HEK293 (cell line): ENCODE measurements around the gene UBFD1.

Experiments
- CTCF ChIA-PET: fragments of 350-600 bp; formaldehyde crosslinking; extraction: SDS; loops from one replicate; lab custom pipeline; 2021; ENCODE audit warnings: antibody characterized with exemption; lab: Yijun Ruan, JAX
- POLR2A ChIA-PET: fragments of 300-600 bp; formaldehyde crosslinking; extraction: SDS; loops from one replicate; lab custom pipeline; 2020; ENCODE audit warnings: antibody characterized with exemption, inconsistent platforms; lab: Yijun Ruan, JAX
- H3K27ac ChIP-seq: fragments of 200-500 bp; sonication (Bioruptor generic); 2 replicates; pipeline ENCODE4 v1.5.1; 2014; ENCODE audit warnings: low read depth, low read length, control low read depth, inconsistent platforms; ENCODE audit errors: extremely low read depth
- H3K36me3 ChIP-seq, 2 experiments: fragments of 200-500 bp in 1 of 2; sonication (Bioruptor generic) in 1 of 2; 1 replicate in 1 of 2; 2 replicates in 1 of 2; pipeline ENCODE4 v1.5.1; 2014 to 2017; ENCODE audit warnings: inconsistent platforms in 2 of 2, low read length in 2 of 2; ENCODE audit not compliant: control insufficient read depth in 2 of 2, insufficient read depth in 1 of 2
- H3K4me1 ChIP-seq: fragments of 200-500 bp; sonication (Bioruptor generic); 2 replicates; pipeline ENCODE4 v1.5.1; 2014; ENCODE audit warnings: mild to moderate bottlenecking, low read length, inconsistent platforms; ENCODE audit not compliant: control insufficient read depth, insufficient read depth
- H3K4me3 ChIP-seq: 2 replicates; pipeline ENCODE4 v1.5.1; 2011; ENCODE audit warnings: low read depth, mild to moderate bottlenecking, control low read depth, low read length, moderate library complexity
- H3K9me3 ChIP-seq: fragments of 200-500 bp; sonication (Bioruptor generic); 2 replicates; pipeline ENCODE4 v1.5.1; 2014; ENCODE audit warnings: low read depth, low read length, inconsistent platforms; ENCODE audit not compliant: control insufficient read depth, insufficient read depth
- GLIS1 ChIP-seq: fragments of 450-650 bp; formaldehyde crosslinking; IDR thresholded peaks from 2 replicates; pipeline ENCODE4 v1.5.1; 2016; ENCODE audit warnings: missing biosample characterization, missing genetic modification characterization
- HOXC10 ChIP-seq: sonication (generic); formaldehyde crosslinking; IDR thresholded peaks from 2 replicates; pipeline ENCODE4 v1.8.1; 2023; ENCODE audit warnings: mild to moderate bottlenecking, missing genetic modification reagents
- IKZF3 ChIP-seq: fragments of 450-650 bp; IDR thresholded peaks from 2 replicates; pipeline ENCODE4 v1.5.0; 2018; ENCODE audit warnings: missing biosample characterization, mild to moderate bottlenecking, missing genetic modification characterization, moderate library complexity
- KLF9 ChIP-seq: fragments of 450-650 bp; formaldehyde crosslinking; IDR thresholded peaks from 2 replicates; pipeline ENCODE4 v1.5.1; 2016; ENCODE audit warnings: missing biosample characterization, missing genetic modification characterization, low read depth
- TCF7L2 ChIP-seq: IDR thresholded peaks from 2 replicates; pipeline ENCODE4 v1.6.1; 2011; ENCODE audit warnings: low read depth, mild to moderate bottlenecking, inconsistent platforms, low read length, moderate library complexity, borderline replicate concordance
- YY2 ChIP-seq: fragments of 450-650 bp; formaldehyde crosslinking; IDR thresholded peaks from 2 replicates; pipeline ENCODE4 v1.5.1; 2016; ENCODE audit warnings: missing biosample characterization, missing genetic modification characterization
- ZNF121 ChIP-seq: fragments of 450-650 bp; formaldehyde crosslinking; IDR thresholded peaks from 2 replicates; pipeline ENCODE4 v1.5.1; 2016; ENCODE audit warnings: missing biosample characterization, missing genetic modification characterization
- ZNF132 ChIP-seq: fragments of 450-650 bp; formaldehyde crosslinking; IDR thresholded peaks from 2 replicates; pipeline ENCODE4 v1.5.1; 2017; ENCODE audit warnings: missing biosample characterization, missing genetic modification characterization, borderline replicate concordance
- ZNF148 ChIP-seq: fragments of 450-650 bp; formaldehyde crosslinking; IDR thresholded peaks from 2 replicates; pipeline ENCODE4 v1.5.0; 2017; ENCODE audit warnings: missing biosample characterization, missing genetic modification characterization, borderline replicate concordance
- ZNF19 ChIP-seq: fragments of 450-650 bp; formaldehyde crosslinking; IDR thresholded peaks from 2 replicates; pipeline ENCODE4; 2016; ENCODE audit warnings: missing biosample characterization, missing genetic modification characterization, low read depth
- ZNF2 ChIP-seq: fragments of 450-650 bp; formaldehyde crosslinking; IDR thresholded peaks from 2 replicates; pipeline ENCODE4 v1.5.1; 2016; ENCODE audit warnings: missing biosample characterization, missing genetic modification characterization
- ZNF24 ChIP-seq: fragments of 450-650 bp; formaldehyde crosslinking; IDR thresholded peaks from 2 replicates; pipeline ENCODE4 v1.5.1; 2016; ENCODE audit warnings: missing biosample characterization, missing genetic modification characterization
- ZNF280D ChIP-seq: fragments of 450-650 bp; formaldehyde crosslinking; IDR thresholded peaks from 2 replicates; pipeline ENCODE4 v1.5.1; 2016; ENCODE audit warnings: missing biosample characterization, missing genetic modification characterization
- ZNF350 ChIP-seq: fragments of 450-650 bp; formaldehyde crosslinking; IDR thresholded peaks from 2 replicates; pipeline ENCODE4 v1.5.0; 2017; ENCODE audit warnings: missing biosample characterization, mild to moderate bottlenecking, missing genetic modification characterization
- ZNF354C ChIP-seq: fragments of 450-650 bp; formaldehyde crosslinking; IDR thresholded peaks from 2 replicates; pipeline ENCODE4 v1.5.1; 2016; ENCODE audit warnings: missing biosample characterization, missing genetic modification characterization, low read depth, borderline replicate concordance
- ZNF366 ChIP-seq: fragments of 450-650 bp; formaldehyde crosslinking; conservative IDR thresholded peaks from 2 replicates; pipeline ENCODE4 v1.5.1; 2016; ENCODE audit warnings: missing biosample characterization, missing genetic modification characterization
- ZNF404 ChIP-seq: fragments of 450-650 bp; formaldehyde crosslinking; IDR thresholded peaks from 2 replicates; pipeline ENCODE4 v1.5.1; 2017; ENCODE audit warnings: missing biosample characterization, missing genetic modification characterization
- ZNF416 ChIP-seq: fragments of 450-650 bp; formaldehyde crosslinking; IDR thresholded peaks from 2 replicates; pipeline ENCODE4 v1.5.1; 2016; ENCODE audit warnings: missing biosample characterization, missing genetic modification characterization
- ZNF623 ChIP-seq: fragments of 450-650 bp; formaldehyde crosslinking; IDR thresholded peaks from 2 replicates; pipeline ENCODE4 v1.5.1; 2016; ENCODE audit warnings: missing biosample characterization, missing genetic modification characterization
- ZNF658 ChIP-seq: fragments of 450-650 bp; formaldehyde crosslinking; IDR thresholded peaks from 2 replicates; pipeline ENCODE4; 2016; ENCODE audit warnings: missing biosample characterization, missing genetic modification characterization
- ZNF670 ChIP-seq: fragments of 450-650 bp; formaldehyde crosslinking; IDR thresholded peaks from 2 replicates; pipeline ENCODE4 v1.5.1; 2016; ENCODE audit warnings: missing biosample characterization, missing genetic modification characterization, low read depth
- ZNF768 ChIP-seq: fragments of 450-650 bp; formaldehyde crosslinking; IDR thresholded peaks from 2 replicates; pipeline ENCODE4 v1.5.1; 2018; ENCODE audit warnings: missing biosample characterization, mild to moderate bottlenecking, missing genetic modification characterization
- ZSCAN4 ChIP-seq: fragments of 450-650 bp; formaldehyde crosslinking; IDR thresholded peaks from 2 replicates; pipeline ENCODE4 v1.5.1; 2017; ENCODE audit warnings: missing biosample characterization, missing genetic modification characterization
- ZXDB ChIP-seq: fragments of 450-650 bp; formaldehyde crosslinking; IDR thresholded peaks from 2 replicates; pipeline ENCODE4 v1.5.1; 2016; ENCODE audit warnings: missing biosample characterization, missing genetic modification characterization
- TF ChIP-seq, protein P1 (sequence below): fragments of 450-650 bp; formaldehyde crosslinking; IDR thresholded peaks from 2 replicates; pipeline ENCODE4 v1.5.1; 2016; ENCODE audit warnings: missing biosample characterization, missing genetic modification characterization, borderline replicate concordance

UBFD1 gene

GRCh38 chr16:23571895-23572294 is 14.4 kb downstream of the UBFD1 start:
- POLR2A ChIA-PET = interaction anchor here (0.6 to 1.3 kb wide), 2 partner anchors 14 to 19 kb away, joined by 4 to 5 read pairs; partner anchors contain the start of genes EARS2 and UBFD1
- TF ChIP-seq TCF7L2 (no peak), ZNF132 (tag by site-specific recombination) (no peak), HOXC10 (no peak), ZNF148 (no peak), KLF9 (tag by site-specific recombination) (no peak), ZNF354C (tag by site-specific recombination) (no peak), ZNF670 (tag by site-specific recombination) (no peak), ZNF416 (tag by site-specific recombination) (no peak), GLIS1 (tag by site-specific recombination) (no peak), ZNF623 (tag by site-specific recombination) (no peak), IKZF3 (tag by site-specific recombination) (no peak), YY2 (tag by site-specific recombination) (no peak)
- no peaks in the 10 kb centered on the region for H3K9me3 ChIP-seq
- CTCF ChIA-PET = no interaction called here
- H3K27ac ChIP-seq = no peak overlapping the region
- H3K36me3 ChIP-seq = peaks cover 28 to 93% of the 10 kb centered on the region in 2 experiments
- no peak overlapping the region for H3K4me3 ChIP-seq
- no peaks in the 10 kb centered on the region for H3K4me1 ChIP-seq

- Histone ChIP-seq H3K27ac (no peak overlapping the region), H3K9me3 (no peaks in the 10 kb centered on the region), H3K4me1 (no peaks in the 10 kb centered on the region), H3K4me3 (no peak overlapping the region), H3K36me3 (peaks cover 28 to 89% of the 10 kb centered on the region in 2 experiments)
- ChIA-PET CTCF (interaction anchor here (0.9 kb wide), 1 partner anchor 15 kb away, joined by 3 read pairs; the partner anchor contains the start of genes EARS2 and UBFD1), POLR2A (no interaction called here)
- TF ChIP-seq, protein P1, sequence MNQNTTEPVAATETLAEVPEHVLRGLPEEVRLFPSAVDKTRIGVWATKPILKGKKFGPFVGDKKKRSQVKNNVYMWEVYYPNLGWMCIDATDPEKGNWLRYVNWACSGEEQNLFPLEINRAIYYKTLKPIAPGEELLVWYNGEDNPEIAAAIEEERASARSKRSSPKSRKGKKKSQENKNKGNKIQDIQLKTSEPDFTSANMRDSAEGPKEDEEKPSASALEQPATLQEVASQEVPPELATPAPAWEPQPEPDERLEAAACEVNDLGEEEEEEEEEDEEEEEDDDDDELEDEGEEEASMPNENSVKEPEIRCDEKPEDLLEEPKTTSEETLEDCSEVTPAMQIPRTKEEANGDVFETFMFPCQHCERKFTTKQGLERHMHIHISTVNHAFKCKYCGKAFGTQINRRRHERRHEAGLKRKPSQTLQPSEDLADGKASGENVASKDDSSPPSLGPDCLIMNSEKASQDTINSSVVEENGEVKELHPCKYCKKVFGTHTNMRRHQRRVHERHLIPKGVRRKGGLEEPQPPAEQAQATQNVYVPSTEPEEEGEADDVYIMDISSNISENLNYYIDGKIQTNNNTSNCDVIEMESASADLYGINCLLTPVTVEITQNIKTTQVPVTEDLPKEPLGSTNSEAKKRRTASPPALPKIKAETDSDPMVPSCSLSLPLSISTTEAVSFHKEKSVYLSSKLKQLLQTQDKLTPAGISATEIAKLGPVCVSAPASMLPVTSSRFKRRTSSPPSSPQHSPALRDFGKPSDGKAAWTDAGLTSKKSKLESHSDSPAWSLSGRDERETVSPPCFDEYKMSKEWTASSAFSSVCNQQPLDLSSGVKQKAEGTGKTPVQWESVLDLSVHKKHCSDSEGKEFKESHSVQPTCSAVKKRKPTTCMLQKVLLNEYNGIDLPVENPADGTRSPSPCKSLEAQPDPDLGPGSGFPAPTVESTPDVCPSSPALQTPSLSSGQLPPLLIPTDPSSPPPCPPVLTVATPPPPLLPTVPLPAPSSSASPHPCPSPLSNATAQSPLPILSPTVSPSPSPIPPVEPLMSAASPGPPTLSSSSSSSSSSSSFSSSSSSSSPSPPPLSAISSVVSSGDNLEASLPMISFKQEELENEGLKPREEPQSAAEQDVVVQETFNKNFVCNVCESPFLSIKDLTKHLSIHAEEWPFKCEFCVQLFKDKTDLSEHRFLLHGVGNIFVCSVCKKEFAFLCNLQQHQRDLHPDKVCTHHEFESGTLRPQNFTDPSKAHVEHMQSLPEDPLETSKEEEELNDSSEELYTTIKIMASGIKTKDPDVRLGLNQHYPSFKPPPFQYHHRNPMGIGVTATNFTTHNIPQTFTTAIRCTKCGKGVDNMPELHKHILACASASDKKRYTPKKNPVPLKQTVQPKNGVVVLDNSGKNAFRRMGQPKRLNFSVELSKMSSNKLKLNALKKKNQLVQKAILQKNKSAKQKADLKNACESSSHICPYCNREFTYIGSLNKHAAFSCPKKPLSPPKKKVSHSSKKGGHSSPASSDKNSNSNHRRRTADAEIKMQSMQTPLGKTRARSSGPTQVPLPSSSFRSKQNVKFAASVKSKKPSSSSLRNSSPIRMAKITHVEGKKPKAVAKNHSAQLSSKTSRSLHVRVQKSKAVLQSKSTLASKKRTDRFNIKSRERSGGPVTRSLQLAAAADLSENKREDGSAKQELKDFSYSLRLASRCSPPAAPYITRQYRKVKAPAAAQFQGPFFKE (tag by site-specific recombination) = no peak
- no peak for TF ChIP-seq ZNF121 (tag by site-specific recombination)
- no peak for TF ChIP-seq ZXDB (tag by site-specific recombination)
- no peak for TF ChIP-seq ZNF768 (tag by site-specific recombination)
- TF ChIP-seq ZNF19 (tag by site-specific recombination) = no peak
- no peak for TF ChIP-seq ZNF404 (tag by site-specific recombination)
- TF ChIP-seq ZNF24 (tag by site-specific recombination) = no peak
- TF ChIP-seq ZSCAN4 = no peak
- no peak for TF ChIP-seq ZNF658
- TF ChIP-seq ZNF366 = no peak
- TF ChIP-seq ZNF2 = no peak
- TF ChIP-seq ZNF280D (tag by site-specific recombination) = no peak
- TF ChIP-seq ZNF350 = no peak
These were observed 14.9 kb downstream of the UBFD1 start for GRCh38 chr16:23572394-23572793.
